ENCODE results near the gene MCOLN1.

- no peak for TF ChIP-seq TAF1 (IDR thresholded peaks at IDR 0.05; ENCODE audit: borderline replicate concordance, low read depth, low read length)
- TF ChIP-seq POLR2AphosphoS5 (IDR thresholded peaks at IDR 0.05; ENCODE audit: low read depth, low read length), result no peak
- no peak for TF ChIP-seq CTCF (IDR thresholded peaks at IDR 0.05)
- TF ChIP-seq RAD21 (IDR thresholded peaks at IDR 0.05; ENCODE audit: low read length), result no peak
- TF ChIP-seq MXI1 (IDR thresholded peaks at IDR 0.05; ENCODE audit: low read depth, low read length), result no peak
- TF ChIP-seq RFX5 (IDR thresholded peaks at IDR 0.05; ENCODE audit: low read length), result no peak
- TF ChIP-seq EP300 (IDR thresholded peaks at IDR 0.05; ENCODE audit: borderline replicate concordance in 1 of 2, low read depth in 1 of 2, low read length in 1 of 2), result no peak
- no peak for TF ChIP-seq REST (IDR thresholded peaks at IDR 0.05; ENCODE audit: low read depth, low read length)
- no peak for TF ChIP-seq SIN3A (IDR thresholded peaks at IDR 0.05; ENCODE audit: borderline replicate concordance, low read depth, low read length)
- TF ChIP-seq USF2 (IDR thresholded peaks at IDR 0.05; ENCODE audit: borderline replicate concordance, low read depth, low read length), result no peak
- no peak for TF ChIP-seq PBX3 (IDR thresholded peaks at IDR 0.05)
- no peak for TF ChIP-seq RXRA (IDR thresholded peaks at IDR 0.05; ENCODE audit: borderline replicate concordance, low read depth)
- TF ChIP-seq MEF2A (IDR thresholded peaks at IDR 0.05; ENCODE audit: borderline replicate concordance, low read depth), result no peak
- no peak for TF ChIP-seq YY1 (IDR thresholded peaks at IDR 0.05; ENCODE audit: low read depth)
Measured at GRCh38 chr19:7524523-7524922, 2.1 kb downstream of the MCOLN1 start.

Measured in SK-N-SH (cell line).